Stomach (tissue), 4 donors: ENCODE measurements around the gene KRT76.

Experiments
- CTCF ChIP-seq, 7 experiments: fragments of 450-650 bp in 4 of 7; fragments of 200-600 bp in 3 of 7; sonication (generic) in 3 of 7; IDR thresholded peaks; one replicate each; pipeline ENCODE4 v1.5.1; 2016 to 2019; ENCODE audit warnings: antibody characterized with exemption in 7 of 7, control low read depth in 2 of 7, mild to moderate bottlenecking in 1 of 7
- EP300 ChIP-seq: sonication (generic); formaldehyde crosslinking; IDR thresholded peaks from one replicate; pipeline ENCODE4 v1.6.1; 2017; ENCODE audit warnings: antibody characterized with exemption
- POLR2A ChIP-seq, 4 donors: fragments of 450-650 bp; IDR thresholded peaks; one replicate each; pipeline ENCODE4 v1.6.1; 2016; ENCODE audit warnings: antibody characterized with exemption in 4 of 4, control low read depth in 2 of 4, mild to moderate bottlenecking in 1 of 4, moderate library complexity in 1 of 4
- POLR2AphosphoS5 ChIP-seq, 3 donors: sonication (generic); formaldehyde crosslinking; IDR thresholded peaks; one replicate each; pipeline ENCODE4 v1.6.1; 2016; ENCODE audit warnings: antibody characterized with exemption in 3 of 3

DNA sequence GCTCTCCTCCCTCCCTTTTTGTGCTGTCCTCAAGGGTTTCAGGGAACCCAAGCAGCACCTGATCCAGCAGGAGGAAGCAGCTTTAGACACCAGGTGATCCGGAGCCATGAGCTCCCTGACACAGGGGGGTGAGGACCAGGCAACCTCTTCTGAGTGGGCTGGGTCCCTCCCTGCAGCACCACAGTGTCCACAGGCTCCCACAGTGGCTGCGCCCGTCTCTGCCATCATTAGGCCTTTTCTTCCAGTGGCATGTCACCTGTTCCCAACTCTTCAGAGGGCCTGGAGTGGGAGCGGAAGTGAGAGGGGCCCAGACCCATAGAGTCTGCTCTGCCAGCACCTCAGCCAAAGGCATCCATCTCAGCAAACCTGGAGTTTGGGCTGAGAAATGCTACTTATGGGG lies 421 bp upstream of the KRT76 start:
- TF ChIP-seq CTCF (IDR thresholded peaks at IDR 0.05) (no peak), POLR2A (IDR thresholded peaks at IDR 0.05) (no peak), EP300 (no peak), POLR2AphosphoS5 (IDR thresholded peaks at IDR 0.05) (no peak)
